Adrenal gland (tissue), 12 donors: ENCODE results near the gene MAPK7. TPM values are rescaled to one million over a fixed set of nuclear protein-coding genes. Genes with fewer than 3 reads are reported as not detected.

Source experiments
- DNase-seq, 7 donors: peaks; one replicate each; pipeline ENCODE4 v3.0.0-alpha.2; 2019 to 2020
- H3K27ac ChIP-seq, 5 donors: fragments of 200-600 bp; sonication (generic) in 4 of 5; 1 replicate in 3 of 5; 2 replicates in 2 of 5; pipeline versions ENCODE4 v1.5.1 to v1.8.0; 2016 to 2020; ENCODE audit warnings: mild to moderate bottlenecking in 1 of 5
- H3K27me3 ChIP-seq: fragments of 200-600 bp; 2 replicates; pipeline ENCODE4 v1.8.0; 2021
- H3K36me3 ChIP-seq, 2 donors: fragments of 200-600 bp; replicated peaks in 1 of 2; 1 replicate in 1 of 2; 2 replicates in 1 of 2; pipeline versions ENCODE4 v1.5.1 to v1.8.0; 2018 to 2022
- H3K4me1 ChIP-seq, 2 donors: fragments of 200-600 bp; replicated peaks in 1 of 2; 1 replicate in 1 of 2; 2 replicates in 1 of 2; pipeline versions ENCODE4 v1.5.1 to v1.8.0; 2018 to 2021
- H3K4me3 ChIP-seq, 4 donors: fragments of 200-600 bp; sonication (generic) in 3 of 4; one replicate each; pipeline ENCODE4 v1.5.1; 2016 to 2018
- H3K9me3 ChIP-seq, 3 donors: fragments of 200-600 bp; sonication (generic) in 1 of 3; replicated peaks in 1 of 3; 1 replicate in 2 of 3; 2 replicates in 1 of 3; pipeline versions ENCODE4 v1.5.1 to v1.8.0; 2016 to 2021
- CTCF ChIP-seq, 6 experiments: fragments of 450-650 bp in 4 of 6; fragments of 200-600 bp in 2 of 6; sonication (generic) in 1 of 6; IDR thresholded peaks; 1 replicate in 5 of 6; 2 replicates in 1 of 6; pipeline versions ENCODE4 v1.5.1 to v1.8.0; 2016 to 2021; ENCODE audit warnings: antibody characterized with exemption in 6 of 6, mild to moderate bottlenecking in 2 of 6, moderate library complexity in 1 of 6
- POLR2A ChIP-seq, 2 donors: fragments of 450-650 bp; IDR thresholded peaks; one replicate each; pipeline ENCODE4 v1.6.1; 2017; ENCODE audit warnings: antibody characterized with exemption in 2 of 2, mild to moderate bottlenecking in 2 of 2, moderate library complexity in 1 of 2
- WGBS, 4 donors: extraction: QIAGEN DNeasy Blood & Tissue Kit in 2 of 4; methylation state at CpG; one replicate each; pipeline versions ENCODE4 v1.1.5 to v1.1.7; 2013 to 2017; 5-methylcytosine and 5-hydroxymethylcytosine counted together
- intact Hi-C, 2 donors: fragments of 100-400 bp; cut with DNase I; formaldehyde crosslinking; loops; one replicate each; pipeline versions ENCODE4 v1.14.1 to v1.15.0; 2022 to 2023
- polyA plus RNA-seq, 3 donors: library from polyadenylated mRNA; stranded (reverse); fragments of 200-250 nt in 2 of 3; fragments of 350-450 nt in 1 of 3; fragmentation: Illumina TruSeq in 1 of 3; extraction: RNeasy Lipid Tissue Mini Kit (QIAGEN cat#74804) in 1 of 3; gene quantifications; one replicate each; pipeline ENCODE4 v1.2.3, GENCODE V29; 2013 to 2014
- total RNA-seq, 9 donors: library from RNA; depleted of rRNA in 4 of 9; stranded (reverse); fragments of >200 nt in 4 of 9; fragments of 120-200 nt in 1 of 9; fragmentation: NEBNext Ultra II Directional in 1 of 9; extraction: Animal tissue kit (Norgen Biotek cat#: 25700) in 1 of 9; gene quantifications; one replicate each; pipeline versions ENCODE4 v1.1.0 to v1.2.4, GENCODE V29; 2013 to 2023
- donor health status: healthy with polysubstance abuse.
- donor health status: Bipolar disorder and iron deficiency.
- donor health status: DM: yes; HTN: yes; CAD: no.
- donor health status: DM: no; HTN: no; CAD: no.
- donor health status: DM: no; HTN: no; CAD: no.
- donor health status: DM: yes; HTN: yes; CAD: no.

The MAPK7 gene
- total and polyA plus RNA-seq, 12 donors: 7.6 to 223 (median 44.6) TPM

GRCh38 chr17:19343671-19344151 is 34.6 kb upstream of the MAPK7 start:
- no peaks in the 10 kb centered on the region for H3K9me3 ChIP-seq
- DNase-seq: peak in 5 of 7 donors; percentile 30 to 69 (median 57)
- WGBS, 4 donors: 67 to 74% (median 72%) methylated on average over 7 to 13 of the region's 13 CpGs

GRCh38 chr17:19344311-19345066 is 33.8 kb upstream of the MAPK7 start:
- Histone ChIP-seq H3K36me3 (no peaks in the 10 kb centered on the region), H3K9me3 (no peaks in the 10 kb centered on the region), H3K27me3 (no peaks in the 10 kb centered on the region), H3K27ac (no peak overlapping the region), H3K4me3 (no peak overlapping the region), H3K4me1 (peaks cover 12 to 28% of the 10 kb centered on the region in 2 donors)
- WGBS, 4 donors: 71 to 93% (median 89%) methylated on average over 2 to 40 of the region's 40 CpGs
- TF ChIP-seq POLR2A (IDR thresholded peaks at IDR 0.05) (no peak), CTCF (IDR thresholded peaks at IDR 0.05) (no peak)
- DNase-seq: peak in 4 of 7 donors; percentile 13 to 52 (median 20)
- intact Hi-C loops: no loop called here

More at GRCh38 chr17:19343671-19344151, 34.6 kb upstream of the MAPK7 start:
- TF ChIP-seq POLR2A (IDR thresholded peaks at IDR 0.05) (no peak), CTCF (IDR thresholded peaks at IDR 0.05) (no peak)
- Histone ChIP-seq H3K4me3 (no peak overlapping the region), H3K4me1 (peaks cover 12 to 28% of the 10 kb centered on the region in 2 donors), H3K27ac (no peak overlapping the region), H3K27me3 (no peaks in the 10 kb centered on the region), H3K36me3 (no peaks in the 10 kb centered on the region)
- intact Hi-C loops: no loop called here

- peaks cover 12 to 28% of the 10 kb centered on the region in 2 donors for H3K4me1 ChIP-seq
- H3K36me3 ChIP-seq: no peaks in the 10 kb centered on the region
- no peaks in the 10 kb centered on the region for H3K27me3 ChIP-seq
- WGBS, 4 donors: 75 to 94% (median 92%) methylated on average over 5 to 7 of the region's 7 CpGs
- no peak overlapping the region for H3K27ac ChIP-seq
- H3K4me3 ChIP-seq: no peak overlapping the region
- no peaks in the 10 kb centered on the region for H3K9me3 ChIP-seq
- TF ChIP-seq POLR2A (IDR thresholded peaks at IDR 0.05): no peak
- TF ChIP-seq CTCF (IDR thresholded peaks at IDR 0.05): no peak
- intact Hi-C loops: no loop called here
- DNase-seq: peak in 4 of 7 donors; percentile 12 to 55 (median 13)
These were observed 33.2 kb upstream of the MAPK7 start for GRCh38 chr17:19345067-19345460.

- H3K27ac ChIP-seq: peak overlapping the region in 2 of 5 donors; percentile 64 to 79
- H3K36me3 ChIP-seq: no peaks in the 10 kb centered on the region
- peaks cover 12 to 28% of the 10 kb centered on the region in 2 donors for H3K4me1 ChIP-seq
- intact Hi-C loops: no loop called here
- no peaks in the 10 kb centered on the region for H3K9me3 ChIP-seq
- no peak overlapping the region for H3K4me3 ChIP-seq
- DNase-seq: peak in 4 of 7 donors; percentile 13 to 47 (median 19)
- TF ChIP-seq POLR2A (IDR thresholded peaks at IDR 0.05) (no peak), CTCF (IDR thresholded peaks at IDR 0.05) (no peak)
- no peaks in the 10 kb centered on the region for H3K27me3 ChIP-seq
- WGBS, 4 donors: 77 to 92% (median 83%) methylated on average over 7 to 13 of the region's 13 CpGs
These were observed 32.6 kb upstream of the MAPK7 start for GRCh38 chr17:19345486-19346350.
